Hepatocyte (in vitro differentiated cells): ENCODE data around the gene KRTAP1-1. TPM values are rescaled to one million over a fixed set of nuclear protein-coding genes. Genes with fewer than 3 reads are reported as not detected.

Experiments
- DNase-seq: peaks from one replicate; pipeline ENCODE4 v3.0.0-alpha.2; 2016; ENCODE audit warnings: low spot score
- H2AFZ ChIP-seq: fragments of 200-600 bp; sonication (generic); 2 replicates; pipeline ENCODE4 v1.6.0; 2016; ENCODE audit warnings: antibody characterized with exemption, mild to moderate bottlenecking
- H3K27ac ChIP-seq: fragments of 200-600 bp; sonication (generic); 2 replicates; pipeline ENCODE4 v1.5.1; 2016; ENCODE audit warnings: mild to moderate bottlenecking
- H3K27me3 ChIP-seq: fragments of 200-600 bp; sonication (generic); 2 replicates; pipeline ENCODE4 v1.6.1; 2016
- H3K36me3 ChIP-seq: fragments of 200-600 bp; sonication (generic); replicated peaks from 2 replicates; pipeline ENCODE4 v1.5.1; 2016; ENCODE audit warnings: low read depth; ENCODE audit not compliant: insufficient read depth
- H3K4me1 ChIP-seq: fragments of 200-600 bp; sonication (generic); 2 replicates; pipeline ENCODE4 v1.5.1; 2016; ENCODE audit warnings: mild to moderate bottlenecking, moderate library complexity; ENCODE audit not compliant: insufficient read depth
- H3K4me2 ChIP-seq: fragments of 200-600 bp; sonication (generic); 2 replicates; pipeline ENCODE4 v1.6.0; 2016
- H3K4me3 ChIP-seq: fragments of 200-600 bp; sonication (generic); 2 replicates; pipeline ENCODE4 v1.5.1; 2016; ENCODE audit warnings: mild to moderate bottlenecking
- H3K79me2 ChIP-seq: fragments of 200-600 bp; sonication (generic); 2 replicates; pipeline ENCODE4 v1.6.0; 2017; ENCODE audit warnings: mild to moderate bottlenecking
- H3K9me2 ChIP-seq: fragments of 200-600 bp; sonication (generic); replicated peaks from 2 replicates; pipeline ENCODE4 v1.6.0; 2017; ENCODE audit warnings: mild to moderate bottlenecking; ENCODE audit not compliant: insufficient read depth
- H3K9me3 ChIP-seq: fragments of 200-600 bp; sonication (generic); 2 replicates; pipeline ENCODE4 v1.5.1; 2016; ENCODE audit warnings: low read depth, mild to moderate bottlenecking
- H4K20me1 ChIP-seq: fragments of 200-600 bp; sonication (generic); 2 replicates; pipeline ENCODE4 v1.6.0; 2016; ENCODE audit warnings: mild to moderate bottlenecking; ENCODE audit not compliant: insufficient read depth, poor library complexity, severe bottlenecking
- EZH2 ChIP-seq: fragments of 200-600 bp; sonication (generic); IDR thresholded peaks from 2 replicates; pipeline ENCODE4 v1.6.1; 2016; ENCODE audit warnings: antibody characterized with exemption, mild to moderate bottlenecking, borderline replicate concordance
- EZH2phosphoT487 ChIP-seq: fragments of 200-600 bp; sonication (generic); IDR thresholded peaks from one replicate; pipeline ENCODE4 v1.6.1; 2018; ENCODE audit warnings: antibody characterized with exemption, mild to moderate bottlenecking, low read depth, moderate library complexity; ENCODE audit not compliant: unreplicated experiment, severe bottlenecking
- WGBS: methylation state at CpG from one replicate; pipeline ENCODE4 v1.1.6; 2016; ENCODE audit warnings: low lambda C conversion rate; ENCODE audit errors: missing lambda C conversion rate; 5-methylcytosine and 5-hydroxymethylcytosine counted together
- polyA plus RNA-seq: library from polyadenylated mRNA; unstranded; fragments of >200 nt; fragmentation: Nextera tagmentation; extraction: Ambion mirVana; gene quantifications from 2 replicates; pipeline ENCODE4 v1.2.1, GENCODE V29; 2016
- total RNA-seq: library from RNA; depleted of rRNA; stranded (reverse); fragments of >200 nt; gene quantifications from 2 replicates; pipeline ENCODE4 v1.2.3, GENCODE V29; 2014
- TF ChIP-seq, protein P1 (sequence below): fragments of 200-600 bp; sonication (generic); IDR thresholded peaks from 2 replicates; pipeline ENCODE4 v1.5.1; 2016; ENCODE audit warnings: antibody characterized with exemption, mild to moderate bottlenecking; ENCODE audit not compliant: poor library complexity

KRTAP1-1 gene
- total and polyA plus RNA-seq, 2 experiments from 2014 or later: not detected

DNA sequence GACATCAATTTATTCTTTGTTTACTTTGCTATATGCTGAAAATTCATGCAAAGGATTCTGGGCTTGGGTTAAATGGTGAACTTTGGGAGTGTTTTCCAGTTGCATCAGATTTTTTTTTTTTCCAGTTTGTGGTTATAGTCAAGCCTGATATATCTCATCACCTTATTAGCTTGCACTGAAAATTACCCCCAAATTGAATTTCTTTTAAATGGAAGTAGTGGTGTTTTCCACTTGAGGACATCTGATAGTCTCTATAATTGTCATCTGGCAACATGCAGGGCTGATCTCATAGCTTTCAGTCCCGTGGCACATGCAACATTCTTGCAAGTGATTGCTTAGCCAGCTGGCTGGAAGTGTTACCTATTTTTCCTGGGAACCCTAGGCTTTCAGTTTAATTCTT, 27.6 kb downstream of the KRTAP1-1 start:
- Histone ChIP-seq H3K27me3 (no peaks in the 10 kb centered on the region), H3K4me3 (no peak overlapping the region), H3K9me2 (no peaks in the 10 kb centered on the region), H3K79me2 (no peaks in the 10 kb centered on the region), H4K20me1 (no peaks in the 10 kb centered on the region), H3K4me2 (no peak overlapping the region), H3K9me3 (no peaks in the 10 kb centered on the region), H3K4me1 (peaks cover 6% of the 10 kb centered on the region), H3K36me3 (no peaks in the 10 kb centered on the region), H3K27ac (no peak overlapping the region), H2AFZ (no peak overlapping the region)
- WGBS: 50% methylated on average over 1 of the region's 1 CpG
- TF ChIP-seq EZH2 (no peak), EZH2phosphoT487 (no peak)
- TF ChIP-seq, protein P1, sequence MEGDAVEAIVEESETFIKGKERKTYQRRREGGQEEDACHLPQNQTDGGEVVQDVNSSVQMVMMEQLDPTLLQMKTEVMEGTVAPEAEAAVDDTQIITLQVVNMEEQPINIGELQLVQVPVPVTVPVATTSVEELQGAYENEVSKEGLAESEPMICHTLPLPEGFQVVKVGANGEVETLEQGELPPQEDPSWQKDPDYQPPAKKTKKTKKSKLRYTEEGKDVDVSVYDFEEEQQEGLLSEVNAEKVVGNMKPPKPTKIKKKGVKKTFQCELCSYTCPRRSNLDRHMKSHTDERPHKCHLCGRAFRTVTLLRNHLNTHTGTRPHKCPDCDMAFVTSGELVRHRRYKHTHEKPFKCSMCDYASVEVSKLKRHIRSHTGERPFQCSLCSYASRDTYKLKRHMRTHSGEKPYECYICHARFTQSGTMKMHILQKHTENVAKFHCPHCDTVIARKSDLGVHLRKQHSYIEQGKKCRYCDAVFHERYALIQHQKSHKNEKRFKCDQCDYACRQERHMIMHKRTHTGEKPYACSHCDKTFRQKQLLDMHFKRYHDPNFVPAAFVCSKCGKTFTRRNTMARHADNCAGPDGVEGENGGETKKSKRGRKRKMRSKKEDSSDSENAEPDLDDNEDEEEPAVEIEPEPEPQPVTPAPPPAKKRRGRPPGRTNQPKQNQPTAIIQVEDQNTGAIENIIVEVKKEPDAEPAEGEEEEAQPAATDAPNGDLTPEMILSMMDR: no peak
- peak; percentile 9 for DNase-seq

GRCh38 chr17:41013181-41013580, 28.1 kb downstream of the KRTAP1-1 start:
- 54% methylated on average over 3 of the region's 3 CpGs for WGBS
- H2AFZ ChIP-seq: no peak overlapping the region

GRCh38 chr17:41012326-41013120, 28.7 kb downstream of the KRTAP1-1 start:
- 85% methylated on average over 6 of the region's 6 CpGs for WGBS
- H3K36me3 ChIP-seq: no peaks in the 10 kb centered on the region
- no peak for DNase-seq
- H3K27me3 ChIP-seq: no peaks in the 10 kb centered on the region
- H3K27ac ChIP-seq: no peak overlapping the region
- H4K20me1 ChIP-seq: no peaks in the 10 kb centered on the region
- no peaks in the 10 kb centered on the region for H3K9me2 ChIP-seq
- H3K4me2 ChIP-seq: no peak overlapping the region
- no peaks in the 10 kb centered on the region for H3K9me3 ChIP-seq
- H3K4me3 ChIP-seq: no peak overlapping the region
- no peaks in the 10 kb centered on the region for H3K79me2 ChIP-seq
- no peak overlapping the region for H2AFZ ChIP-seq
- no peak for TF ChIP-seq EZH2
- no peak for TF ChIP-seq EZH2phosphoT487
- TF ChIP-seq, protein P1: no peak
- H3K4me1 ChIP-seq: peaks cover 6% of the 10 kb centered on the region

More at GRCh38 chr17:41013181-41013580, 28.1 kb downstream of the KRTAP1-1 start:
- Histone ChIP-seq H3K36me3 (no peaks in the 10 kb centered on the region), H4K20me1 (no peaks in the 10 kb centered on the region), H3K27ac (no peak overlapping the region), H3K4me1 (peaks cover 6% of the 10 kb centered on the region), H3K4me3 (no peak overlapping the region), H3K9me2 (no peaks in the 10 kb centered on the region), H3K9me3 (no peaks in the 10 kb centered on the region), H3K79me2 (no peaks in the 10 kb centered on the region), H3K27me3 (no peaks in the 10 kb centered on the region), H3K4me2 (no peak overlapping the region)
- TF ChIP-seq, protein P1: no peak
- TF ChIP-seq EZH2 (no peak), EZH2phosphoT487 (no peak)
- no peak for DNase-seq
